8988T (cell line): ENCODE measurements around the gene PRPF38B.

Experiments used
- DNase-seq: peaks from one replicate; pipeline ENCODE4 v3.0.0; 2011

Gene PRPF38B

GRCh38 chr1:108718927-108719655 lies 27.0 kb downstream of the PRPF38B start:
- DNase-seq: no peak

- peak; percentile 26 for DNase-seq
Measured at GRCh38 chr1:108719656-108720435, 27.7 kb downstream of the PRPF38B start.

DNA sequence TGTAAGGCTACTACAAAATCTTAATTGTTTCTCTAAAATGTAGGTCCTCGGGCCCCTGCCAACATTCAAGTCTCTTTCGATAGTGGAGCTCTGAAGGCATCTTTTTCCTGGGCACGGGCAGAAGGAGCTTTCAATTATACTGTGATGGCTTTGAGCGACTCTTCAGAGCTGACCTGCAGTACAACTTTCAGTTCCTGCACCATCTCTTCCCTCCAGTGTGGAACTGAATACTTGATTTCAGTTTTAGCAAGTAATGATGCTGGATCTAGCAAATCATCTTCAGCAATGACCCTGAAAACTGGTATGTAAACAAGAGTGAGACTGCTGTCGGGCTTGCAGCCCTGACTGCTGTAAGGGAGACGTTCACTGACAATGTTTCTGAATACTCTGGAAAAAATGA lies 30.2 kb downstream of the PRPF38B start:
- DNase-seq: no peak

GRCh38 chr1:108725906-108726305 lies 33.8 kb downstream of the PRPF38B start:
- no peak for DNase-seq

DNA sequence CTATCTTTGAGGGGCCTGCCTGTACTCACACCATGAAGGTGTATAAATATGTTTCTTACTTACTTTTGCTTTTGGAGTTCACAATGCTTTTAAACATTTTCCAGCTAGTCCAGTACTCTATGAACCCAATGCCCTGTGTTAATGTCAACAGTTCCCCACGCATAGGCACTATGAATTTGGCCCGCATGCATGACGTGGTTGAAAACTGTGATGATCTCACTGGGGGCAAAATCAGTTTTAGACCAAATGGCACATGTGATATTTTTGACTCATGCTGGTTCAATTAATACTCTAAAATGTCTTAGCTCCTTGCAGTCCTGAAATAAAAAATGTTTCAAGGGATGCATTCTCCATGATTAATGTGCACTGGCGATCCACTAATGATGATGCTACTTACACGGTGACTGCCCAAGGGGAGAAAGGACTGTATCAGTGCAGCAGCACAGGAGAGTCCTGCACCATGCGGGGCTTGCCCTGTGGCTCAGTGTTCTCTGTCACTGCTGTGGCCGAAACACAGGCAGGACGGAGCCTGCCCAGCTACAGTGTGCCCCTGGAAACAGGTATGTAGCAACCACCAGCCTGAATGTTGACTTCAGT lies 36.3 kb downstream of the PRPF38B start:
- DNase-seq: no peak

DNA sequence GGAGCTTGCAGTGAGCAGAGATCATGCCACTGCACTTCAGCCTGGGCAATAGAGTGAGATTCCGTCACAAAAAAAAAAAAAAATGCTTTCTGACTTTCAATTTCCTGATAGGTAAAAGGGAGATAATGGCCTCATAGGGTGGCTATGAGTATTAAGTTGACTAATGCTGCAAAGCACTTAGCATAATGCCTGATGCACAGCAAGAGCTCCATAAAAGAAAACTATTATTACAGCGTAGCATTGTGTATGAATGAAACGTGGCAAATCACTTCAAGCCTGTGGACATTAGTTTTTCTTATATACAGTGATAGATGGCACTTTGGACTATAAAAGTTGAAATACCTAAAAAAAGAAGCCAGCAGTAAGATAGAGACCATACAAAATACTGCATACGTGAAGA lies 37.4 kb downstream of the PRPF38B start:
- DNase-seq: no peak

GRCh38 chr1:108732398-108732797 lies 40.3 kb downstream of the PRPF38B start:
- DNase-seq: no peak

DNA sequence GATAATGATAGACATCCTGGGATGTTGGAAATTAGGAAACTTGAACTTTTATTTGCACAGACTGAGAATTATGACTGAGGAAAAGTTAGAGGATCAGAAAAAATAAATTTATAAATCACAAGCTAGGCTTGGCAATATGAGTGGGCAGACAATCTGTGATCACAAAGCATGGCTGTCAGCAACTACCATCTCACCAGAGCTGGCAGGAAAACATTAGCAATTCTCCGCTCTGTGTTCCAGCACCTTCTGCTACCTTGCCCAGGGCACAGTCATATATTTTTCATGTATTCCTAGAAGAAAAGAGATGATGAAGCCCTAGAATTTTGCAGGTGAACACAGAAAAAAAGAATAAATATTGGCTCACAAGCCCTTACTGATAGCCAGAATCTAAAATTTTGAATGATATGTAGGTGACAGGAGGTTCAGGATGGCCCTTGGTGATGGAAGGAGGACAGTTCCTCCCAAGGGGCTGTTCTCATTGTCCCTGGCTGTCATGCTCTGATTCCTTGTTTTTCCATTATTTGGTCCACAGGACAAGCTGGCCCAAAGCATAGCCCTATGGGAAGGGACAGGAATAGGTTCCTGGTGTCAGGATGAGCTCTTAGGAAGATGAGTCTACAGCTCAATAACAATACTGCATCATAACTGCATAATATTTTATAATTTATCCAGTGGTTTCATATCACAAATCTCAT lies 42.2 kb downstream of the PRPF38B start:
- DNase-seq: no peak

- no peak for DNase-seq
Measured at GRCh38 chr1:108742253-108742652, 50.1 kb downstream of the PRPF38B start.

- no peak for DNase-seq
Measured at GRCh38 chr1:108745980-108746381, 53.9 kb downstream of the PRPF38B start.

GRCh38 chr1:108746382-108747170 lies 54.5 kb downstream of the PRPF38B start, which contains the start of gene STXBP3:
STXBP3 (plus strand) TSS chr1:108746674; CDS start chr1:108746738, 64 bp downstream.
- peak; percentile 59 for DNase-seq

DNA sequence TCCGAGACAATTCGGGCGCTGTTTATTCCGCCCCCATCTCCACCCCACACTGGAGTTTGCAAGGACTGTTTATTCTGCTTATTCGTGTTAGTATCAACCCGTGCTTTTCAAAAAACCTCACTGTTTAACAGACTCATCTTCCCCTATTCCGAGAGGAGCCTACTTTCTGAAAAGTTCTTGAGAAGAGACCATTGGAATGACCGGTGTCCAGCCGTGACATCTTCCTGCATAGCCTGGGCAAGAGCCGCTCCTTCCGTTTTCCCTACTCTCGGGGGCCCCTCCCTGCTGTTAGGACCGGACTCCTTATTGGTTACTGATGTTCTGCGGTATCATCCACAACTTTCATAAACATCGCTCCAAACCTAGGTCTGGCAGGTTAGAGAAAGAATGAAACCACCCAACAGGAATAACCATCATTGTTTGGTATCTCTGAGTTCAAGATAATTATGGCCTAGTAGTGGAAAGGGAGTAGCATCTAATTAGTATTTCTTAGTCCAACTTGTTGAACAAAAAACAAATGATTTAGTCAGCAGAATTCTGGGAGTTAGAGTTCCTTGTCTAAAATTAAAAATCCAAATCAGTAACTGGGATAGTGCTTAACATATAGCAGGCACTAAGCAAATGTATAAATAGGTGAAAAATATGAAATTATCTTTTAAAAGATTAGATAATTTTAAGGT lies 55.2 kb downstream of the PRPF38B start:
- peak; percentile 35 for DNase-seq

DNA sequence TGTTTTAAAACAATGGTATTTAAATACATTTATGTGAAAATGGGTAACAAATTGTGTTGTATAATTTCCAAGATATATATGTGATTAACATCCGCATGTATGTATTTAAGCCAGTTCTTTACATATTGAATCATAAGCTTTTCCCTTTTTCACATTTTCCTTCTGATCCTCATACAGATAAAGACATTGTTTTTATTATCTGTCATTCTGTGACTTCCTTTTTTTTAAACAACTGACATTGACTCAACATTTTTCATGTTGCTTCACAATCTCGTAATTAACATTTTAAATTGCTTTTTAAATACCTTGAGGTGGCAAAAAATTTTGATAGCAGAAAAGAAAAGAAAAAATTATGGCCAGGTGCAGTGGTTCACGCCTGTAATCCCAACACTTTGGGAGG lies 55.8 kb downstream of the PRPF38B start:
- no peak for DNase-seq

- no peak for DNase-seq
Measured at GRCh38 chr1:108749081-108749480, 57.0 kb downstream of the PRPF38B start.

DNA sequence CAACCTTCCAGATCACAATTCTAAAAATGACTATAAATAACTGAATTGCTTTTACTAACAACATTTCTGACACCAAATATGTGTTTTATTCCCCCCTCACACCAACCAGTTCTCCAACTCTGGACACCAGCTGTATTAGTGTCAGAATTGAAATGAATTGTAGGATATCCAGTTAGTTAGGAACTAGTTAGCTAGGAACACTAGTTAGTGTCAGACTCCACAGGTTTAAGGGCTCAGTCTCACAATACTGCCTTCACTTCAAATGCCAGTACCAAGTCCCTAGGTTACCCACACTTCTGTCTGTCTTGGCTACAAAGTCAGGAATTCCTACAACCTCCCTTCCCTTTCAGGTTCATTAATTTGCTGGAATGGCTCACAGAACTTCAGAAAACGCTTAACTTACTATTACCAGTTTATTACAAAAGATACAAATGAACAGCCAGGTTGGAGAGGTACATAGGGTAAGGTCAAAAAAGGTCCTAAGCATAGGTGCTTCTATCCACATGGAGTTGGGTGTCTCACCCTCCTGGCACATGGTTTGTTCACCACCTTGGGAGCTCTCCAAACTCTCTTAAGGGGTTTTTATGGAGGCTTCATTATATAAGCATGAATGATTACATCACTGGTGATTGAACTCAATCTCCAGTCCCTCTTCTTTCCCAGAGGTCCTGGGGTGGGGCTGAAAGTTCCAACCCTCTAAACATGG lies 58.5 kb downstream of the PRPF38B start:
- no peak for DNase-seq
